ENCODE data around the gene MYO1H. TPM values are rescaled to one million over a fixed set of nuclear protein-coding genes. Genes with fewer than 3 reads are reported as not detected.

MYO1H gene
- total and polyA plus RNA-seq, 2 of the 13 experiments (the other 11 are each of a cell fraction or from before 2014, with no cell fraction given): not detected

- TF ChIP-seq FOXP4 (CRISPR knock-in tag; IDR thresholded peaks at IDR 0.05): no peak
- no peak for TF ChIP-seq HMG20B (CRISPR knock-in tag; conservative IDR thresholded peaks at IDR 0.05)
- TF ChIP-seq ZNF770 (CRISPR knock-in tag; IDR thresholded peaks at IDR 0.05): no peak
- TF ChIP-seq TBP (CRISPR knock-in tag; IDR thresholded peaks at IDR 0.05): no peak
- no peak for TF ChIP-seq NRL (CRISPR knock-in tag; IDR thresholded peaks at IDR 0.05; ENCODE audit: borderline replicate concordance)
Measured at GRCh38 chr12:109469517-109469916, 121.8 kb downstream of the MYO1H start (continued).

- BruUV-seq (replicated peaks): no TSS peak
- POLR2A ChIA-PET: no interaction called here
- no peak for TF ChIP-seq IRF2 (CRISPR knock-in tag; IDR thresholded peaks at IDR 0.05)
- no peak for TF ChIP-seq ZKSCAN5 (CRISPR knock-in tag; IDR thresholded peaks at IDR 0.05)
- TF ChIP-seq PHF21A (CRISPR knock-in tag; IDR thresholded peaks at IDR 0.05): no peak
- no peak for TF ChIP-seq ZSCAN20 (CRISPR knock-in tag; IDR thresholded peaks at IDR 0.05; ENCODE audit: borderline replicate concordance)
- no peak for TF ChIP-seq DPF2 (CRISPR knock-in tag; IDR thresholded peaks at IDR 0.05; ENCODE audit: borderline replicate concordance, low read depth)
- no peak for TF ChIP-seq HOMEZ (CRISPR knock-in tag; IDR thresholded peaks at IDR 0.05; ENCODE audit: low read depth)
- no peak for TF ChIP-seq ZBTB38 (CRISPR knock-in tag; IDR thresholded peaks at IDR 0.05)
- TF ChIP-seq ZNF367 (CRISPR knock-in tag; IDR thresholded peaks at IDR 0.05; ENCODE audit: borderline replicate concordance): no peak
- TF ChIP-seq KAT2B (IDR thresholded peaks at IDR 0.05; ENCODE audit: borderline replicate concordance, low read depth, low read length): no peak
- no peak for TF ChIP-seq CREM (IDR thresholded peaks at IDR 0.05)
- no peak for TF ChIP-seq CREM (CRISPR knock-in tag; IDR thresholded peaks at IDR 0.05)
- no peak for TF ChIP-seq RBFOX2 (IDR thresholded peaks at IDR 0.05; ENCODE audit: low read depth, low read length)
- no peak for TF ChIP-seq ZNF782 (CRISPR knock-in tag; IDR thresholded peaks at IDR 0.05; ENCODE audit: borderline replicate concordance)
- no peak for TF ChIP-seq ZNF780A (CRISPR knock-in tag; IDR thresholded peaks at IDR 0.05)
- no peak for TF ChIP-seq CENPBD1 (CRISPR knock-in tag; IDR thresholded peaks at IDR 0.05; ENCODE audit: borderline replicate concordance, low read depth)
Measured at GRCh38 chr12:109473006-109473405, 125.3 kb downstream of the MYO1H start.

More at GRCh38 chr12:109473006-109473405, 125.3 kb downstream of the MYO1H start:
- Histone ChIP-seq H3K4me2 (ENCODE audit: low read depth, low read length) (no peak overlapping the region), H3K4me1 (ENCODE audit: insufficient read depth, low read length) (peaks cover 21% of the 10 kb centered on the region), H3K79me2 (ENCODE audit: insufficient read depth, low read length) (peaks cover 72% of the 10 kb centered on the region), H3K27ac (ENCODE audit: extremely low read length, insufficient read depth, low read length) (no peak overlapping the region), H3K36me3 (replicated peaks in 1 of 2; ENCODE audit: control insufficient read depth in 1 of 2, insufficient read depth in 2 of 2, low read length in 2 of 2) (peaks cover 7 to 39% of the 10 kb centered on the region in 2 experiments; a peak in 4 of 5 replicates), H3K9me3 (ENCODE audit: low read length) (no peaks in the 10 kb centered on the region), H2AFZ (ENCODE audit: low read length) (no peak overlapping the region), H4K20me1 (ENCODE audit: insufficient read depth, low read length) (no peaks in the 10 kb centered on the region), H3K9ac (ENCODE audit: insufficient read depth, low read depth, low read length) (no peak overlapping the region), H3K4me3 (replicated peaks in 1 of 3; ENCODE audit: insufficient read depth in 1 of 3, low read depth in 2 of 3, low read length in 3 of 3) (no peak overlapping the region), H3K27me3 (ENCODE audit: control insufficient read depth in 1 of 2, insufficient read depth in 2 of 2, low read length in 2 of 2) (no peaks in the 10 kb centered on the region; a peak in 1 of 5 replicates)
- in situ Hi-C loops (cut with HindIII; ENCODE audit: extremely low pct_ligation_motif_present, low pct_unique_long_range_greater_than_20kb): no loop called here
- DNase-seq (ENCODE audit: low spot score) (no peak), ATAC-seq (no peak), FAIRE-seq (no peak)
- intact Hi-C loops (cut with micrococcal nuclease; ENCODE audit: unreplicated experiment): no loop called here
- CTCF ChIA-PET (ENCODE audit: low intra/inter-chr PET ratio, low total read pairs): no interaction called here
- 100% methylated on average over 3 of the region's 3 CpGs for WGBS (ENCODE audit: low lambda C conversion rate)

All from HepG2 (cell line).